Bronchial smooth muscle cell (primary cell): ENCODE results near the gene RHBDL1. TPM values are rescaled to one million over a fixed set of nuclear protein-coding genes. Genes with fewer than 3 reads are reported as not detected.

Experiments
- total RNA-seq: library from RNA; depleted of rRNA; stranded (reverse); fragments of >200 nt; gene quantifications from 2 replicates; pipeline ENCODE4 v1.2.1, GENCODE V29; 2014

Gene RHBDL1
- 3.9 and 5.0 TPM in 2 replicates for total RNA-seq

GRCh38 chr16:674968-675883 is at the start of gene RHBDL1:
TSS of gene RHBDL1 (plus strand) at chr16:675671. CDS start at chr16:675791, 120 bp downstream.

GRCh38 chr16:630815-631405 is 44.6 kb upstream of the RHBDL1 start, which contains the start of gene WFIKKN1:
TSS of gene WFIKKN1 (plus strand) at chr16:630985. CDS start at chr16:631254, 269 bp downstream.

GRCh38 chr16:636206-637080 is 39.0 kb upstream of the RHBDL1 start, which contains the start of gene METTL26:
TSS of gene METTL26 (minus strand) at chr16:636305. CDS start at chr16:636290, 15 bp downstream.

GRCh38 chr16:641326-642188 is 33.9 kb upstream of the RHBDL1 start, which contains the start of gene MCRIP2:
TSS of gene MCRIP2 (plus strand) at chr16:641828. CDS start at chr16:641992, 164 bp downstream.

GRCh38 chr16:648781-649589 is 26.5 kb upstream of the RHBDL1 start, which contains the start of gene WDR90:
TSS of gene WDR90 (plus strand) at chr16:649365. CDS start at chr16:649417, 52 bp downstream.

GRCh38 chr16:667780-668518 is 7.5 kb upstream of the RHBDL1 start, which contains the start of gene RHOT2:
TSS of gene RHOT2 (plus strand) at chr16:668132. CDS start at chr16:668200, 68 bp downstream.

GRCh38 chr16:679814-680624 is 4.5 kb downstream of the RHBDL1 start, which contains the start of gene STUB1:
TSS of gene STUB1 (plus strand) at chr16:680410. CDS start at chr16:680526, 116 bp downstream.

GRCh38 chr16:684071-684794 is 8.8 kb downstream of the RHBDL1 start, which contains the start of gene JMJD8:
TSS of gene JMJD8 (minus strand) at chr16:684334. CDS start at chr16:684319, 15 bp downstream.

GRCh38 chr16:705431-706188 is 30.1 kb downstream of the RHBDL1 start, which contains the start of gene FBXL16:
TSS of gene FBXL16 (minus strand) at chr16:705801. CDS start at chr16:697405, 8,396 bp downstream.

GRCh38 chr16:714558-715476 is 39.3 kb downstream of the RHBDL1 start, which contains the start of gene METRN:
TSS of gene METRN (plus strand) at chr16:715118. CDS start at chr16:715290, 172 bp downstream.

GRCh38 chr16:720990-721764 is 45.7 kb downstream of the RHBDL1 start, which contains the start of gene ANTKMT:
TSS of gene ANTKMT (plus strand) at chr16:721146. CDS start at chr16:721275, 129 bp downstream.

GRCh38 chr16:726438-727290 is 51.2 kb downstream of the RHBDL1 start, which contains the start of the genes CCDC78 and HAGHL:
TSS of gene CCDC78 (minus strand) at chr16:726443. CDS start at chr16:726367, 76 bp downstream.
TSS of gene HAGHL (plus strand) at chr16:727106. CDS start at chr16:727510, 404 bp downstream.

